NT2/D1 (cell line): Measurements from ENCODE around the gene PCDH8.

Experiments
- DNase-seq: peaks from one replicate; pipeline ENCODE4 v3.0.0-alpha.2; 2011; ENCODE audit warnings: low read depth, low spot score
- H3K27me3 ChIP-seq: 2 replicates; pipeline ENCODE4 v1.6.0; 2011; ENCODE audit warnings: mild to moderate bottlenecking; ENCODE audit not compliant: insufficient read length, insufficient read depth
- H3K36me3 ChIP-seq: 2 replicates; pipeline ENCODE4 v1.6.1; 2011; ENCODE audit warnings: mild to moderate bottlenecking, low read length, mixed read lengths; ENCODE audit not compliant: insufficient read depth, insufficient read length
- H3K4me1 ChIP-seq: 2 replicates; pipeline ENCODE4 v1.5.1; 2011; ENCODE audit not compliant: insufficient read depth, insufficient read length
- H3K4me3 ChIP-seq: 2 replicates; pipeline ENCODE4 v1.5.1; 2011; ENCODE audit warnings: low read depth; ENCODE audit not compliant: insufficient read length
- H3K9ac ChIP-seq: 2 replicates; pipeline ENCODE4 v1.6.0; 2011; ENCODE audit warnings: low read depth; ENCODE audit not compliant: insufficient read length
- H3K9me3 ChIP-seq: 2 replicates; pipeline ENCODE4 v1.5.1; 2011; ENCODE audit warnings: mild to moderate bottlenecking, low read length; ENCODE audit not compliant: insufficient read depth
- SUZ12 ChIP-seq: IDR thresholded peaks from 2 replicates; pipeline ENCODE4 v1.6.1; 2011; ENCODE audit not compliant: insufficient read length, insufficient read depth; ENCODE audit errors: extremely low read depth
- YY1 ChIP-seq: IDR thresholded peaks from 2 replicates; pipeline ENCODE4 v1.6.1; 2011; ENCODE audit not compliant: insufficient read length, insufficient read depth
- ZNF274 ChIP-seq: IDR thresholded peaks from 2 replicates; pipeline ENCODE4 v1.6.1; 2011; ENCODE audit warnings: mild to moderate bottlenecking, low read depth, low read length

Gene PCDH8

GRCh38 chr13:52845334-52845761 lies 3.1 kb downstream of the PCDH8 start:
- Histone ChIP-seq H3K27me3 (peaks cover 13% of the 10 kb centered on the region), H3K4me1 (no peaks in the 10 kb centered on the region)
- no peak for DNase-seq

GRCh38 chr13:52844836-52845235 lies 3.6 kb downstream of the PCDH8 start:
- no peak overlapping the region for H3K4me3 ChIP-seq
- no peak for DNase-seq
- H3K27me3 ChIP-seq, result peaks cover 13% of the 10 kb centered on the region
- peaks cover 16% of the 10 kb centered on the region; the same call in 1 of the 2 replicates for H3K9me3 ChIP-seq
- no peaks in the 10 kb centered on the region for H3K4me1 ChIP-seq
- H3K9ac ChIP-seq, result no peak overlapping the region
- TF ChIP-seq YY1 (no peak), ZNF274 (no peak), SUZ12 (no peak)
- no peaks in the 10 kb centered on the region for H3K36me3 ChIP-seq

More at GRCh38 chr13:52845334-52845761, 3.1 kb downstream of the PCDH8 start:
- H3K9ac ChIP-seq, result no peak overlapping the region
- H3K9me3 ChIP-seq, result peaks cover 16% of the 10 kb centered on the region; the same call in 1 of the 2 replicates
- no peaks in the 10 kb centered on the region for H3K36me3 ChIP-seq
- H3K4me3 ChIP-seq, result no peak overlapping the region
- TF ChIP-seq SUZ12 (no peak), YY1 (no peak), ZNF274 (no peak)

- H3K9ac ChIP-seq, result no peak overlapping the region
- no peaks in the 10 kb centered on the region for H3K4me1 ChIP-seq
- no peak for DNase-seq
- peaks cover 1% of the 10 kb centered on the region for H3K27me3 ChIP-seq
- no peak overlapping the region for H3K4me3 ChIP-seq
- peaks cover 14% of the 10 kb centered on the region; the same call in 1 of the 2 replicates for H3K9me3 ChIP-seq
- TF ChIP-seq SUZ12 (no peak), YY1 (no peak), ZNF274 (no peak)
- H3K36me3 ChIP-seq, result no peaks in the 10 kb centered on the region
Observed at GRCh38 chr13:52842441-52842840, 6.0 kb downstream of the PCDH8 start.

GRCh38 chr13:52840066-52840465 lies 8.4 kb downstream of the PCDH8 start:
- Histone ChIP-seq H3K4me3 (no peak overlapping the region), H3K27me3 (no peaks in the 10 kb centered on the region), H3K4me1 (no peaks in the 10 kb centered on the region), H3K9me3 (no peaks in the 10 kb centered on the region), H3K9ac (no peak overlapping the region), H3K36me3 (no peaks in the 10 kb centered on the region)
- DNase-seq, result no peak
- no peak for TF ChIP-seq ZNF274
- no peak for TF ChIP-seq YY1
- no peak for TF ChIP-seq SUZ12

GRCh38 chr13:52838433-52839107 lies 9.9 kb downstream of the PCDH8 start:
- DNase-seq, result no peak

GRCh38 chr13:52837850-52838249 lies 10.6 kb downstream of the PCDH8 start:
- no peak overlapping the region for H3K4me3 ChIP-seq
- no peak for DNase-seq
- H3K9ac ChIP-seq, result no peak overlapping the region
- no peaks in the 10 kb centered on the region for H3K9me3 ChIP-seq
- no peaks in the 10 kb centered on the region for H3K4me1 ChIP-seq
- H3K36me3 ChIP-seq, result no peaks in the 10 kb centered on the region
- H3K27me3 ChIP-seq, result no peaks in the 10 kb centered on the region
- TF ChIP-seq SUZ12 (no peak), YY1 (no peak), ZNF274 (no peak)

More at GRCh38 chr13:52838433-52839107, 9.9 kb downstream of the PCDH8 start:
- H3K9ac ChIP-seq, result no peak overlapping the region
- H3K36me3 ChIP-seq, result no peaks in the 10 kb centered on the region
- H3K9me3 ChIP-seq, result no peaks in the 10 kb centered on the region
- no peak overlapping the region for H3K4me3 ChIP-seq
- H3K4me1 ChIP-seq, result no peaks in the 10 kb centered on the region
- TF ChIP-seq YY1 (no peak), SUZ12 (no peak), ZNF274 (no peak)
- no peaks in the 10 kb centered on the region for H3K27me3 ChIP-seq

- Histone ChIP-seq H3K9ac (no peak overlapping the region), H3K4me1 (no peaks in the 10 kb centered on the region), H3K9me3 (no peaks in the 10 kb centered on the region), H3K27me3 (no peaks in the 10 kb centered on the region), H3K4me3 (no peak overlapping the region), H3K36me3 (no peaks in the 10 kb centered on the region)
- TF ChIP-seq ZNF274, result no peak
- TF ChIP-seq SUZ12, result no peak
- TF ChIP-seq YY1, result no peak
- DNase-seq, result no peak
Observed at GRCh38 chr13:52835071-52835839, 13.2 kb downstream of the PCDH8 start.
